Gastrocnemius medialis (tissue), 4 donors: ENCODE results near the gene PAH. TPM values are rescaled to one million over a fixed set of nuclear protein-coding genes. Genes with fewer than 3 reads are reported as not detected.

Experiments
- ATAC-seq, 2 donors: fragments of 150-250 bp; one replicate each; pipeline ENCODE4 v1.9.1; 2016
- DNase-seq, 2 donors: peaks; one replicate each; pipeline ENCODE4 v3.0.0-alpha.2; 2019
- H3K27ac ChIP-seq, 4 donors: fragments of 200-600 bp; sonication (generic); 1 replicate in 1 of 4; 2 replicates in 3 of 4; pipeline ENCODE4 v1.5.1; 2016 to 2018; ENCODE audit warnings: mild to moderate bottlenecking in 2 of 4, moderate library complexity in 1 of 4
- H3K27me3 ChIP-seq, 3 donors: fragments of 200-600 bp; sonication (generic) in 2 of 3; 1 replicate in 1 of 3; 2 replicates in 2 of 3; pipeline versions ENCODE4 v1.5.1 to v1.6.0; 2016 to 2019; ENCODE audit warnings: mild to moderate bottlenecking in 1 of 3, moderate library complexity in 1 of 3
- H3K36me3 ChIP-seq, 2 donors: fragments of 200-600 bp; sonication (generic) in 1 of 2; one replicate each; pipeline ENCODE4 v1.5.1; 2017 to 2018
- H3K4me1 ChIP-seq, 2 donors: fragments of 200-600 bp; sonication (generic) in 1 of 2; one replicate each; pipeline ENCODE4 v1.5.1; 2016 to 2017; ENCODE audit warnings: mild to moderate bottlenecking in 2 of 2
- H3K4me3 ChIP-seq, 4 donors: fragments of 200-600 bp; sonication (generic) in 3 of 4; 1 replicate in 1 of 4; 2 replicates in 3 of 4; pipeline ENCODE4 v1.5.1; 2016 to 2019; ENCODE audit warnings: mild to moderate bottlenecking in 2 of 4
- H3K9me3 ChIP-seq, 3 donors: fragments of 200-600 bp; sonication (generic) in 2 of 3; 1 replicate in 1 of 3; 2 replicates in 2 of 3; pipeline ENCODE4 v1.5.1; 2016 to 2019
- CTCF ChIP-seq, 5 experiments: fragments of 450-650 bp in 3 of 5; fragments of 200-600 bp in 2 of 5; sonication (generic) in 2 of 5; IDR thresholded peaks in 4 of 5; conservative IDR thresholded peaks in 1 of 5; 1 replicate in 4 of 5; 2 replicates in 1 of 5; pipeline ENCODE4 v1.5.1; 2016 to 2019; ENCODE audit warnings: antibody characterized with exemption in 5 of 5, mild to moderate bottlenecking in 3 of 5, moderate library complexity in 3 of 5
- POLR2A ChIP-seq, 2 donors: fragments of 450-650 bp; IDR thresholded peaks; one replicate each; pipeline ENCODE4 v1.6.1; 2017; ENCODE audit warnings: antibody characterized with exemption in 2 of 2, mild to moderate bottlenecking in 2 of 2, moderate library complexity in 2 of 2
- in situ Hi-C, 4 donors: fragments of 200-750 bp; cut with MboI; loops; one replicate each; pipeline versions ENCODE4 v1.15.0 to v1.8.0; 2017; ENCODE audit warnings: low sequenced_read_pairs in 4 of 4
- intact Hi-C: fragments of 100-400 bp; cut with DNase I; formaldehyde crosslinking; loops from one replicate; pipeline ENCODE4 v1.15.1; 2023; ENCODE audit warnings: low total_unique reads
- total RNA-seq, 4 donors: library from RNA; depleted of rRNA; stranded (reverse); fragments of >200 nt; gene quantifications; one replicate each; pipeline versions ENCODE4 v1.1.0 to v1.2.3, GENCODE V29; 2016

The PAH gene
- total RNA-seq, 4 donors from 2014 or later, result 1.2 to 3.6 TPM; not detected in 2

GRCh38 chr12:102865821-102866615 is 51.0 kb downstream of the PAH start:
- ATAC-seq (no peak), DNase-seq (no peak)
- in situ Hi-C loops (no loop called here), intact Hi-C loops (no loop called here)
- Histone ChIP-seq H3K36me3 (no peaks in the 10 kb centered on the region), H3K27ac (no peak overlapping the region), H3K4me3 (no peak overlapping the region), H3K4me1 (no peaks in the 10 kb centered on the region), H3K9me3 (no peaks in the 10 kb centered on the region), H3K27me3 (no peaks in the 10 kb centered on the region)
- no peak for TF ChIP-seq POLR2A (IDR thresholded peaks at IDR 0.05)
- no peak for TF ChIP-seq CTCF (IDR thresholded peaks at IDR 0.05 in 4 of 5, conservative IDR thresholded peaks at IDR 0.05 in 1 of 5)

DNA sequence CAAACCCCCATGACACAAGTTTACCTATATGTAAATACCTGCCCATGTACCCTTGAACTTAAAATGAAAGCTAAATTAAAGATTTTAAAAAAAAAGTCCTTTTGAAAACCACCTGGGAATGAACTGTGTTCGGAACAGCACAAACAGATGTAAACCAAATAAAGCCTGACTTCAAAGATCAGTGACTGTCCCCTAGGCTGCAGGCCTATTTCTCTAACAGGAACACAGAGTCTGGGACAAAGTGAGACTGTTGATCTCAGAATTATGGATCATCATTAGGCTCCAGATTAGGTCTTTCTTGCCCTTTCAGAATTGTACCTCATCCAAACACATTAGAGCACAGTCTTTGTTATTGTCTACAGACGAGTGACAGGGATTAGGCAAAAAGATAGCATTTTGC is 54.6 kb downstream of the PAH start:
- no peaks in the 10 kb centered on the region for H3K27me3 ChIP-seq
- DNase-seq, result no peak
- in situ Hi-C loops (no loop called here), intact Hi-C loops (no loop called here)
- no peak overlapping the region for H3K4me3 ChIP-seq
- no peak for ATAC-seq
- TF ChIP-seq CTCF (IDR thresholded peaks at IDR 0.05 in 4 of 5, conservative IDR thresholded peaks at IDR 0.05 in 1 of 5) (no peak), POLR2A (IDR thresholded peaks at IDR 0.05) (no peak)
- no peaks in the 10 kb centered on the region for H3K9me3 ChIP-seq
- H3K36me3 ChIP-seq, result no peaks in the 10 kb centered on the region
- H3K27ac ChIP-seq, result no peak overlapping the region
- H3K4me1 ChIP-seq, result no peaks in the 10 kb centered on the region

GRCh38 chr12:102851246-102851645 is 65.8 kb downstream of the PAH start:
- Histone ChIP-seq H3K4me3 (no peak overlapping the region), H3K27me3 (no peaks in the 10 kb centered on the region), H3K27ac (no peak overlapping the region), H3K9me3 (no peaks in the 10 kb centered on the region), H3K36me3 (no peaks in the 10 kb centered on the region), H3K4me1 (no peaks in the 10 kb centered on the region)
- TF ChIP-seq POLR2A (IDR thresholded peaks at IDR 0.05), result no peak
- TF ChIP-seq CTCF (IDR thresholded peaks at IDR 0.05 in 4 of 5, conservative IDR thresholded peaks at IDR 0.05 in 1 of 5), result no peak
- in situ Hi-C loops (no loop called here), intact Hi-C loops (no loop called here)
- ATAC-seq, result no peak
- DNase-seq, result no peak

GRCh38 chr12:102849722-102850447 is 67.2 kb downstream of the PAH start:
- no peak for TF ChIP-seq CTCF (IDR thresholded peaks at IDR 0.05 in 4 of 5, conservative IDR thresholded peaks at IDR 0.05 in 1 of 5)
- no peak for TF ChIP-seq POLR2A (IDR thresholded peaks at IDR 0.05)
- H3K4me1 ChIP-seq, result no peaks in the 10 kb centered on the region
- no peaks in the 10 kb centered on the region for H3K36me3 ChIP-seq
- H3K27me3 ChIP-seq, result no peaks in the 10 kb centered on the region
- H3K4me3 ChIP-seq, result no peak overlapping the region
- in situ Hi-C loops (no loop called here), intact Hi-C loops (no loop called here)
- no peak overlapping the region for H3K27ac ChIP-seq
- H3K9me3 ChIP-seq, result no peaks in the 10 kb centered on the region
- ATAC-seq (no peak), DNase-seq (no peak)
